NCI-H1694 treated with DMSO at 0.1 percent for 48 hours (cell line): ENCODE results near the gene CAPN11.

Source experiments
- DNase-seq: peaks from one replicate; lab custom pipeline; 2025; lab: John Stamatoyannopoulos, UW

The CAPN11 gene

GRCh38 chr6:44156494-44157151 is 2.0 kb upstream of the CAPN11 start:
- no peak for DNase-seq

- no peak for DNase-seq
Observed at GRCh38 chr6:44157152-44157521, 1.5 kb upstream of the CAPN11 start.

GRCh38 chr6:44161997-44162338 is 3.3 kb downstream of the CAPN11 start:
- DNase-seq: no peak

- DNase-seq: no peak
Observed at GRCh38 chr6:44162876-44163625, 4.4 kb downstream of the CAPN11 start.

- no peak for DNase-seq
Observed at GRCh38 chr6:44166116-44166515, 7.5 kb downstream of the CAPN11 start.

GRCh38 chr6:44166591-44167184 is 8.1 kb downstream of the CAPN11 start:
- no peak for DNase-seq

- DNase-seq: no peak
Observed at GRCh38 chr6:44167567-44167966, 8.9 kb downstream of the CAPN11 start.

GRCh38 chr6:44169154-44169553 is 10.5 kb downstream of the CAPN11 start:
- DNase-seq: no peak

GRCh38 chr6:44169886-44170570 is 11.4 kb downstream of the CAPN11 start:
- DNase-seq: no peak

- no peak for DNase-seq
Observed at GRCh38 chr6:44171899-44172546, 13.4 kb downstream of the CAPN11 start.

- peak; percentile 42 for DNase-seq
Observed at GRCh38 chr6:44172731-44173500, 14.3 kb downstream of the CAPN11 start.

GRCh38 chr6:44176130-44176761 is 17.6 kb downstream of the CAPN11 start:
- DNase-seq: no peak

- DNase-seq: no peak
Observed at GRCh38 chr6:44176762-44177509, 18.3 kb downstream of the CAPN11 start.

- no peak for DNase-seq
Observed at GRCh38 chr6:44177691-44178423, 19.2 kb downstream of the CAPN11 start.

GRCh38 chr6:44178424-44179071 is 19.9 kb downstream of the CAPN11 start:
- DNase-seq: no peak

- no peak for DNase-seq
Observed at GRCh38 chr6:44179072-44179536, 20.5 kb downstream of the CAPN11 start.

- DNase-seq: no peak
Observed at GRCh38 chr6:44179648-44180047, 21.0 kb downstream of the CAPN11 start.

GRCh38 chr6:44180406-44180805 is 21.8 kb downstream of the CAPN11 start:
- no peak for DNase-seq

- no peak for DNase-seq
Observed at GRCh38 chr6:44180886-44181285, 22.3 kb downstream of the CAPN11 start.
